SK-N-SH treated with all-trans-retinoic acid at 6 μM for 48 hours (cell line): ENCODE measurements around the gene PTTG1IP.

Source experiments
- CREB5 ChIP-seq: fragments of 250-450 bp; sonication (Bioruptor Pico); IDR thresholded peaks from 2 replicates; pipeline ENCODE4 v1.5.1; 2020; ENCODE audit warnings: low read depth, mild to moderate bottlenecking, moderate library complexity
- ESRRG ChIP-seq: fragments of 250-450 bp; sonication (Bioruptor Pico); IDR thresholded peaks from 2 replicates; pipeline ENCODE4 v1.6.1; 2021; ENCODE audit warnings: mild to moderate bottlenecking

GRCh38 chr21:44869781-44870747, 3.4 kb downstream of the PTTG1IP start:
- TF ChIP-seq CREB5 (no peak), ESRRG (CRISPR knock-in tag) (no peak)
